ENCODE results near the gene FAM78B. TPM values are rescaled to one million over a fixed set of nuclear protein-coding genes. Genes with fewer than 3 reads are reported as not detected.

The FAM78B gene
- total and polyA plus RNA-seq, 2 donors (not counting 3 experiments of a cell fraction or from before 2014, with no cell fraction given): 0.10 TPM; not detected in 1

- Histone ChIP-seq H4K20me1 (replicated peaks; ENCODE audit: control insufficient read depth, extremely low read depth, insufficient read depth, low read length) (no peaks in the 10 kb centered on the region), H3K9me1 (replicated peaks; ENCODE audit: control insufficient read depth, extremely low read depth, insufficient read depth, low read length) (no peaks in the 10 kb centered on the region), H3K4me1 (ENCODE audit: control insufficient read depth, extremely low read depth, insufficient read depth, low read length) (no peaks in the 10 kb centered on the region), H3K4me3 (replicated peaks in 1 of 3; ENCODE audit: insufficient read depth in 1 of 3, low read depth in 1 of 3, low read length in 3 of 3) (no peak overlapping the region), H3K4me2 (ENCODE audit: insufficient read depth, low read length) (no peak overlapping the region), H3K36me3 (ENCODE audit: control insufficient read depth in 2 of 2, extremely low read depth in 1 of 2, insufficient read depth in 2 of 2, low read length in 2 of 2) (no peaks in the 10 kb centered on the region), H3K27me3 (ENCODE audit: control insufficient read depth in 2 of 2, insufficient read depth in 2 of 2, low read length in 2 of 2) (no peaks in the 10 kb centered on the region), H3K79me2 (ENCODE audit: control insufficient read depth, insufficient read depth, low read length) (no peaks in the 10 kb centered on the region), H3K9me3 (replicated peaks; ENCODE audit: control insufficient read depth, insufficient read depth, low read length) (no peaks in the 10 kb centered on the region), H3K9ac (replicated peaks; ENCODE audit: extremely low read depth, insufficient read depth, low read length) (no peak overlapping the region), H2AFZ (ENCODE audit: low read depth, low read length) (no peak overlapping the region), H3K27ac (ENCODE audit: insufficient read depth, low read depth, low read length) (no peak overlapping the region)
- DNase-seq (ENCODE audit: low read depth, low spot score): no peak
- ChIA-PET POLR2A (no interaction called here), CTCF (interaction anchor here (1.2 kb wide), 1 partner anchor 12 kb away, joined by 3 read pairs; no protein-coding TSS in a partner anchor)
- FAIRE-seq: no peak
- dilution Hi-C loops (cut with MboI; ENCODE audit: extremely low pct_ligation_motif_present, low sequenced_read_pairs) (no loop called here), intact Hi-C loops (cut with micrococcal nuclease) (no loop called here)
- no peak for TF ChIP-seq GATA2 (IDR thresholded peaks at IDR 0.05; ENCODE audit: insufficient read depth, insufficient read length, low read depth, low read length)
- no peak for TF ChIP-seq FOS (IDR thresholded peaks at IDR 0.05; ENCODE audit: borderline replicate concordance, insufficient read depth, low read length)
- no peak for TF ChIP-seq POLR2A (IDR thresholded peaks at IDR 0.05; ENCODE audit: low read depth, low read length)
- TF ChIP-seq CTCF (IDR thresholded peaks at IDR 0.05; ENCODE audit: extremely low read depth in 1 of 2, insufficient read depth in 1 of 2, low read depth in 1 of 2, low read length in 2 of 2): no peak
- no TSS peak for BruUV-seq (replicated peaks)
Observed at GRCh38 chr1:166132496-166132895, 34.3 kb downstream of the FAM78B start.

GRCh38 chr1:166129006-166129405, 37.8 kb downstream of the FAM78B start:
- POLR2A ChIA-PET: no interaction called here

More at GRCh38 chr1:166129006-166129405, 37.8 kb downstream of the FAM78B start:
- Histone ChIP-seq H3K79me2 (ENCODE audit: control insufficient read depth, insufficient read depth, low read length) (no peaks in the 10 kb centered on the region), H3K27me3 (ENCODE audit: control insufficient read depth in 2 of 2, insufficient read depth in 2 of 2, low read length in 2 of 2) (no peaks in the 10 kb centered on the region), H2AFZ (ENCODE audit: low read depth, low read length) (no peak overlapping the region), H3K9ac (replicated peaks; ENCODE audit: extremely low read depth, insufficient read depth, low read length) (no peak overlapping the region), H3K4me2 (ENCODE audit: insufficient read depth, low read length) (no peak overlapping the region), H3K4me3 (replicated peaks in 1 of 3; ENCODE audit: insufficient read depth in 1 of 3, low read depth in 1 of 3, low read length in 3 of 3) (no peak overlapping the region), H3K9me3 (replicated peaks; ENCODE audit: control insufficient read depth, insufficient read depth, low read length) (no peaks in the 10 kb centered on the region), H3K27ac (ENCODE audit: insufficient read depth, low read depth, low read length) (no peak overlapping the region), H3K9me1 (replicated peaks; ENCODE audit: control insufficient read depth, extremely low read depth, insufficient read depth, low read length) (no peaks in the 10 kb centered on the region), H3K4me1 (ENCODE audit: control insufficient read depth, extremely low read depth, insufficient read depth, low read length) (no peaks in the 10 kb centered on the region), H4K20me1 (replicated peaks; ENCODE audit: control insufficient read depth, extremely low read depth, insufficient read depth, low read length) (no peaks in the 10 kb centered on the region), H3K36me3 (ENCODE audit: control insufficient read depth in 2 of 2, extremely low read depth in 1 of 2, insufficient read depth in 2 of 2, low read length in 2 of 2) (no peaks in the 10 kb centered on the region)
- no peak for FAIRE-seq
- no peak for DNase-seq (ENCODE audit: low read depth, low spot score)
- intact Hi-C loops (cut with micrococcal nuclease): no loop called here
- CTCF ChIA-PET: no interaction called here
- dilution Hi-C loops (cut with MboI; ENCODE audit: extremely low pct_ligation_motif_present, low sequenced_read_pairs): no loop called here
- BruUV-seq (replicated peaks): no TSS peak
- no peak for TF ChIP-seq FOS (IDR thresholded peaks at IDR 0.05; ENCODE audit: borderline replicate concordance, insufficient read depth, low read length)
- no peak for TF ChIP-seq MYC (IDR thresholded peaks at IDR 0.05; ENCODE audit: low read depth, low read length)
- no peak for TF ChIP-seq MAX (IDR thresholded peaks at IDR 0.05; ENCODE audit: insufficient read depth, insufficient read length)
- no peak for TF ChIP-seq POLR2AphosphoS5 (IDR thresholded peaks at IDR 0.05; ENCODE audit: insufficient read depth, low read depth, low read length)
- no peak for TF ChIP-seq POLR2A (IDR thresholded peaks at IDR 0.05; ENCODE audit: low read depth, low read length)
- TF ChIP-seq EZH2 (IDR thresholded peaks at IDR 0.05; ENCODE audit: borderline replicate concordance, low read depth, low read length, severe bottlenecking): no peak
- TF ChIP-seq JUN (IDR thresholded peaks at IDR 0.05; ENCODE audit: borderline replicate concordance, insufficient read depth, insufficient read length, low read depth): no peak
- no peak for TF ChIP-seq CTCF (IDR thresholded peaks at IDR 0.05; ENCODE audit: extremely low read depth in 1 of 2, insufficient read depth in 1 of 2, low read depth in 1 of 2, low read length in 2 of 2)
- no peak for TF ChIP-seq GATA2 (IDR thresholded peaks at IDR 0.05; ENCODE audit: insufficient read depth, insufficient read length, low read depth, low read length)
